H9 (cell line): ENCODE measurements around the gene SULF2. TPM values are rescaled to one million over a fixed set of nuclear protein-coding genes. Genes with fewer than 3 reads are reported as not detected.

Experiments
- DNase-seq: peaks from one replicate; pipeline ENCODE4 v3.0.0-alpha.2; 2017
- H2AFZ ChIP-seq: one replicate; pipeline ENCODE4 v1.6.1; 2013; ENCODE audit warnings: mild to moderate bottlenecking, low read length, control low read depth, moderate library complexity
- H2AK5ac ChIP-seq: 2 replicates; pipeline ENCODE4 v1.6.1; 2013; ENCODE audit warnings: low read length, control low read depth, mixed read lengths; ENCODE audit not compliant: insufficient read length
- H2BK120ac ChIP-seq: one replicate; pipeline ENCODE4 v1.6.1; 2013; ENCODE audit warnings: low read depth, mild to moderate bottlenecking, low read length, control low read depth, inconsistent platforms; ENCODE audit not compliant: poor library complexity, severe bottlenecking
- H2BK12ac ChIP-seq: 2 replicates; pipeline ENCODE4 v1.6.1; 2013; ENCODE audit warnings: low read length, control low read depth, mixed read lengths, low read depth; ENCODE audit not compliant: insufficient read length
- H2BK15ac ChIP-seq: 2 replicates; pipeline ENCODE4 v1.6.1; 2013; ENCODE audit warnings: low read depth, low read length, control low read depth
- H2BK20ac ChIP-seq: one replicate; pipeline ENCODE4 v1.6.1; 2013; ENCODE audit warnings: low read depth, mild to moderate bottlenecking, low read length, control low read depth, inconsistent platforms; ENCODE audit not compliant: poor library complexity, severe bottlenecking
- H2BK5ac ChIP-seq: 2 replicates; pipeline ENCODE4 v1.6.1; 2013; ENCODE audit warnings: low read length, control low read depth, mixed read lengths; ENCODE audit not compliant: insufficient read length
- H3K14ac ChIP-seq: 2 replicates; pipeline ENCODE4 v1.6.1; 2013; ENCODE audit warnings: low read length, control low read depth; ENCODE audit not compliant: insufficient read depth
- H3K18ac ChIP-seq: 2 replicates; pipeline ENCODE4 v1.6.1; 2013; ENCODE audit warnings: low read depth, mild to moderate bottlenecking, mixed read lengths, low read length, control low read depth; ENCODE audit not compliant: insufficient read length
- H3K23ac ChIP-seq: 2 replicates; pipeline ENCODE4 v1.6.1; 2013; ENCODE audit warnings: low read length, control low read depth, mixed read lengths, low read depth; ENCODE audit not compliant: insufficient read length
- H3K23me2 ChIP-seq: 2 replicates; pipeline ENCODE4 v1.6.1; 2013; ENCODE audit warnings: low read depth, mild to moderate bottlenecking, mixed read lengths, low read length, control low read depth; ENCODE audit not compliant: insufficient read length, poor library complexity, severe bottlenecking
- H3K27ac ChIP-seq: 2 replicates; pipeline ENCODE4 v1.5.1; 2013; ENCODE audit warnings: low read length, control low read depth, mixed read lengths, low read depth; ENCODE audit not compliant: insufficient read length
- H3K27me3 ChIP-seq: 2 replicates; pipeline ENCODE4 v1.6.1; 2013; ENCODE audit warnings: low read length, control low read depth, inconsistent platforms; ENCODE audit not compliant: insufficient read depth
- H3K4ac ChIP-seq: 2 replicates; pipeline ENCODE4 v1.6.1; 2013; ENCODE audit warnings: low read depth, mild to moderate bottlenecking, control low read depth, inconsistent platforms, low read length, moderate library complexity
- H3K4me1 ChIP-seq: 2 replicates; pipeline ENCODE4 v1.6.1; 2013; ENCODE audit warnings: low read length, control low read depth, inconsistent platforms; ENCODE audit not compliant: insufficient read depth
- H3K4me2 ChIP-seq: 2 replicates; pipeline ENCODE4 v1.6.1; 2013; ENCODE audit warnings: low read length, control low read depth, mixed read lengths; ENCODE audit not compliant: insufficient read length, insufficient read depth
- H3K56ac ChIP-seq: 2 replicates; pipeline ENCODE4 v1.6.1; 2013; ENCODE audit warnings: low read depth, mild to moderate bottlenecking, mixed read lengths, low read length, control low read depth; ENCODE audit not compliant: insufficient read length
- H3K79me1 ChIP-seq: 2 replicates; pipeline ENCODE4 v1.6.1; 2013; ENCODE audit warnings: low read depth, mild to moderate bottlenecking, moderate library complexity, low read length, control low read depth, inconsistent platforms; ENCODE audit not compliant: insufficient read depth, poor library complexity, severe bottlenecking
- H3K79me2 ChIP-seq: 2 replicates; pipeline ENCODE4 v1.6.1; 2013; ENCODE audit warnings: low read length, control low read depth, inconsistent platforms; ENCODE audit not compliant: insufficient read depth
- H3K9ac ChIP-seq: 2 replicates; pipeline ENCODE4 v1.6.1; 2013; ENCODE audit warnings: low read length, control low read depth, mixed read lengths; ENCODE audit not compliant: insufficient read length; ENCODE audit errors: extremely low read depth
- H3K9me3 ChIP-seq: one replicate; pipeline ENCODE4 v1.6.1; 2013; ENCODE audit warnings: low read depth, low read length, inconsistent platforms; ENCODE audit not compliant: control insufficient read depth
- H3T11ph ChIP-seq: one replicate; pipeline ENCODE4 v1.6.1; 2013; ENCODE audit warnings: mild to moderate bottlenecking, low read length, control low read depth, inconsistent platforms
- H4K20me1 ChIP-seq: one replicate; pipeline ENCODE4 v1.6.1; 2013; ENCODE audit not compliant: control insufficient read depth, insufficient read length, insufficient read depth
- H4K5ac ChIP-seq: 2 replicates; pipeline ENCODE4 v1.6.1; 2013; ENCODE audit warnings: low read depth, mild to moderate bottlenecking, mixed read lengths, low read length, control low read depth; ENCODE audit not compliant: insufficient read length
- H4K8ac ChIP-seq: replicated peaks from 2 replicates; pipeline ENCODE4 v1.6.1; 2013; ENCODE audit warnings: low read length, control low read depth, mixed read lengths, low read depth; ENCODE audit not compliant: insufficient read length
- H4K91ac ChIP-seq: 2 replicates; pipeline ENCODE4 v1.6.1; 2013; ENCODE audit warnings: low read depth, mild to moderate bottlenecking, moderate library complexity, mixed read lengths, low read length, control low read depth; ENCODE audit not compliant: insufficient read length
- H3K27ac Mint-ChIP-seq, 3 experiments: 2 replicates in 2 of 3; 3 replicates in 1 of 3; pipeline ENCODE4 v1.8.0; 2020 to 2021; ENCODE audit warnings: mixed read lengths in 3 of 3, mild to moderate bottlenecking in 1 of 3, moderate library complexity in 1 of 3
- H3K27me3 Mint-ChIP-seq: 2 replicates; pipeline ENCODE4 v1.8.0; 2021; ENCODE audit warnings: low read depth, mild to moderate bottlenecking, moderate library complexity, mixed read lengths
- H3K36me3 Mint-ChIP-seq, 3 experiments: 2 replicates in 2 of 3; 3 replicates in 1 of 3; pipeline ENCODE4 v1.8.0; 2020 to 2021; ENCODE audit warnings: low read depth in 3 of 3, mixed read lengths in 3 of 3; ENCODE audit not compliant: insufficient read depth in 1 of 3
- H3K4me1 Mint-ChIP-seq, 2 experiments: 2 replicates each; pipeline ENCODE4 v1.8.0; 2020; ENCODE audit warnings: mixed read lengths in 2 of 2
- H3K4me3 Mint-ChIP-seq, 2 experiments: 2 replicates in 1 of 2; 3 replicates in 1 of 2; pipeline ENCODE4 v1.8.0; 2020 to 2021; ENCODE audit warnings: mild to moderate bottlenecking in 2 of 2, mixed read lengths in 2 of 2, moderate library complexity in 1 of 2
- H3K9me3 Mint-ChIP-seq, 2 experiments: 2 replicates in 1 of 2; 3 replicates in 1 of 2; pipeline ENCODE4 v1.8.0; 2020; ENCODE audit warnings: mild to moderate bottlenecking in 2 of 2, mixed read lengths in 2 of 2, moderate library complexity in 1 of 2
- CTCF ChIP-seq: fragments of 200-600 bp; sonication (generic); conservative IDR thresholded peaks from 3 replicates; pipeline ENCODE4 v1.8.0; 2021; ENCODE audit warnings: antibody characterized with exemption, mild to moderate bottlenecking
- WGBS: extraction: QIAGEN DNeasy Blood & Tissue Kit; methylation state at CpG from one replicate; pipeline ENCODE4 v1.1.7; 2013; ENCODE audit warnings: missing lambda C conversion rate, low lambda C conversion rate, mixed read lengths; ENCODE audit not compliant: insufficient read length; ENCODE audit errors: extremely low coverage; 5-methylcytosine and 5-hydroxymethylcytosine counted together
- total RNA-seq: library from RNA; stranded (reverse); gene quantifications from 2 replicates; pipeline ENCODE4 v1.2.1, GENCODE V29; 2021

The SULF2 gene
- total RNA-seq, 1 experiment from 2014 or later, result 31.2 TPM

DNA sequence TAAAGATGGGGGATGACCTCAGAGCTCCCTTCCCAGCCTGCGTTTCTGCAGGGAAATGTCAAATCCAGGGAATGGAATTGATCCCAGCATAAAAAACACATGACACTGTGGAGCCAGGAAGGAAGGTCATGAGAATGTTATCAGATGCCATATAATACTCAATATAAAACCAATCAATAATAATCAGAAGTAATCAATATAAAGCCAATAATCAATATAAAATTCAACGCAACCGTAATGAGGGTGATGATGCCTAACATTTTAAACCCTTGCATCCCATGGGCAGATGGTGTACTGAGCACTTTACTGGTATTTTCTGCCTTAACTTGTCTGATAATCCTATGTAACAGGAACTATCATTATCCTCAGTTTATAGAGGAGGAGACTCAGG, 30.1 kb upstream of the SULF2 start:
- Histone ChIP-seq H3K23ac (no peak overlapping the region), H3K27me3 (no peaks in the 10 kb centered on the region), H4K20me1 (no peaks in the 10 kb centered on the region), H3K79me2 (no peaks in the 10 kb centered on the region), H4K8ac (no peak overlapping the region), H3K9ac (no peak overlapping the region), H3K56ac (no peak overlapping the region), H3K4me1 (no peaks in the 10 kb centered on the region), H2BK20ac (no peak overlapping the region), H3K23me2 (no peaks in the 10 kb centered on the region), H3K4me2 (no peak overlapping the region), H2AK5ac (no peak overlapping the region), H3K9me3 (no peaks in the 10 kb centered on the region), H3K79me1 (no peaks in the 10 kb centered on the region), H3T11ph (no peak overlapping the region), H2BK120ac (no peak overlapping the region), H3K14ac (no peak overlapping the region), H4K91ac (no peak overlapping the region), H3K18ac (no peak overlapping the region), H2AFZ (no peak overlapping the region), H2BK5ac (no peak overlapping the region), H4K5ac (no peak overlapping the region), H3K4ac (no peak overlapping the region), H2BK15ac (no peak overlapping the region), H2BK12ac (no peak overlapping the region), H3K27ac (no peak overlapping the region)
- DNase-seq, result no peak
- no peak overlapping the region for H3K4me3 Mint-ChIP-seq
- peaks cover 5 to 9% of the 10 kb centered on the region in 2 experiments for H3K4me1 Mint-ChIP-seq
- H3K27me3 Mint-ChIP-seq, result peaks cover 25% of the 10 kb centered on the region
- H3K27ac Mint-ChIP-seq, result no peak overlapping the region
- WGBS, result no CpG with 5 or more reads among the region's 3 CpGs
- peaks cover 0 to 4% of the 10 kb centered on the region in 2 experiments; a peak in 3 of 5 replicates for H3K9me3 Mint-ChIP-seq
- TF ChIP-seq CTCF, result no peak
- peaks cover 0 to 1% (median 0%) of the 10 kb centered on the region in 3 experiments; a peak in 2 of 7 replicates for H3K36me3 Mint-ChIP-seq
